ENCODE data around the gene MTAP. TPM values are rescaled to one million over a fixed set of nuclear protein-coding genes. Genes with fewer than 3 reads are reported as not detected.

MTAP gene
- polyA plus RNA-seq, 3 donors = 7.4 to 11.3 (median 7.8) TPM

GRCh38 chr9:21889673-21890072 lies 87.2 kb downstream of the MTAP start:
- no peaks in the 10 kb centered on the region for H3K4me1 Mint-ChIP-seq
- H3K9ac ChIP-seq (ENCODE audit: insufficient read depth, low read length, poor library complexity, severe bottlenecking) = no peak overlapping the region
- H3K79me2 ChIP-seq (ENCODE audit: insufficient read depth, low read length) = no peaks in the 10 kb centered on the region
- no peaks in the 10 kb centered on the region for H4K20me1 ChIP-seq (ENCODE audit: insufficient read depth, low read length)
- DNase-seq = no peak
- H3K4me3 ChIP-seq (replicated peaks in 1 of 3; ENCODE audit: low read depth in 2 of 3, low read length in 3 of 3) = no peak overlapping the region
- TF ChIP-seq CTCF (IDR thresholded peaks at IDR 0.05) = no peak
- H3K4me2 ChIP-seq (replicated peaks; ENCODE audit: extremely low read depth, low read length, poor library complexity, severe bottlenecking) = no peak overlapping the region
- WGBS (ENCODE audit: insufficient coverage) = 83% methylated on average over 1 of the region's 1 CpG
- peaks cover 12 to 15% of the 10 kb centered on the region in 2 donors for H3K9me3 ChIP-seq (replicated peaks in 1 of 2; ENCODE audit: control insufficient read depth in 1 of 2, insufficient read depth in 1 of 2, low read length in 2 of 2)
- peaks cover 19 to 49% (median 46%) of the 10 kb centered on the region in 7 donors for H3K9me3 Mint-ChIP-seq
- intact Hi-C loops (cut with micrococcal nuclease) = no loop called here
- H3K36me3 ChIP-seq (replicated peaks in 1 of 2; ENCODE audit: control insufficient read depth in 1 of 2, insufficient read depth in 2 of 2, low read length in 2 of 2) = peaks cover 2 to 22% of the 10 kb centered on the region in 2 donors
- no peaks in the 10 kb centered on the region for H3K27me3 Mint-ChIP-seq (ENCODE audit: low read depth in 3 of 3)
- peak overlapping the region in 1 of 7 donors; percentile 3 for H3K27ac Mint-ChIP-seq
- no peak overlapping the region for H3K4me3 Mint-ChIP-seq
- peaks cover 44 to 46% of the 10 kb centered on the region in 2 donors for H3K36me3 Mint-ChIP-seq
- H2AFZ ChIP-seq (ENCODE audit: insufficient read depth, low read depth, low read length, poor library complexity, severe bottlenecking) = no peak overlapping the region
- no peaks in the 10 kb centered on the region for H3K4me1 ChIP-seq (ENCODE audit: control insufficient read depth in 1 of 2, insufficient read depth in 2 of 2, low read length in 2 of 2)
- H3K27me3 ChIP-seq (ENCODE audit: control insufficient read depth in 2 of 2, insufficient read depth in 2 of 2, low read length in 2 of 2) = no peaks in the 10 kb centered on the region
- no peak overlapping the region for H3K27ac ChIP-seq (ENCODE audit: low read depth in 1 of 2, low read length in 2 of 2)

- no peak overlapping the region for H3K27ac ChIP-seq (ENCODE audit: low read depth in 1 of 2, low read length in 2 of 2)
- peaks cover 2 to 22% of the 10 kb centered on the region in 2 donors for H3K36me3 ChIP-seq (replicated peaks in 1 of 2; ENCODE audit: control insufficient read depth in 1 of 2, insufficient read depth in 2 of 2, low read length in 2 of 2)
- no peak overlapping the region for H3K4me3 ChIP-seq (replicated peaks in 1 of 3; ENCODE audit: low read depth in 2 of 3, low read length in 3 of 3)
- no peaks in the 10 kb centered on the region for H3K4me1 ChIP-seq (ENCODE audit: control insufficient read depth in 1 of 2, insufficient read depth in 2 of 2, low read length in 2 of 2)
- DNase-seq = no peak
- H3K9me3 ChIP-seq (replicated peaks in 1 of 2; ENCODE audit: control insufficient read depth in 1 of 2, insufficient read depth in 1 of 2, low read length in 2 of 2) = peaks cover 17 to 20% of the 10 kb centered on the region in 2 donors
- Mint-ChIP-seq H3K4me1 (no peaks in the 10 kb centered on the region), H3K27ac (no peak overlapping the region), H3K27me3 (ENCODE audit: low read depth in 3 of 3) (no peaks in the 10 kb centered on the region), H3K36me3 (peaks cover 41% of the 10 kb centered on the region in 2 donors), H3K4me3 (no peak overlapping the region), H3K9me3 (peaks cover 23 to 58% (median 54%) of the 10 kb centered on the region in 7 donors)
- H4K20me1 ChIP-seq (ENCODE audit: insufficient read depth, low read length) = no peaks in the 10 kb centered on the region
- no peaks in the 10 kb centered on the region for H3K27me3 ChIP-seq (ENCODE audit: control insufficient read depth in 2 of 2, insufficient read depth in 2 of 2, low read length in 2 of 2)
- WGBS (ENCODE audit: insufficient coverage) = 100% methylated on average over 4 of the region's 5 CpGs
- no peak overlapping the region for H3K4me2 ChIP-seq (replicated peaks; ENCODE audit: extremely low read depth, low read length, poor library complexity, severe bottlenecking)
- H3K9ac ChIP-seq (ENCODE audit: insufficient read depth, low read length, poor library complexity, severe bottlenecking) = no peak overlapping the region
- intact Hi-C loops (cut with micrococcal nuclease) = no loop called here
- H2AFZ ChIP-seq (ENCODE audit: insufficient read depth, low read depth, low read length, poor library complexity, severe bottlenecking) = no peak overlapping the region
- no peaks in the 10 kb centered on the region for H3K79me2 ChIP-seq (ENCODE audit: insufficient read depth, low read length)
- no peak for TF ChIP-seq CTCF (IDR thresholded peaks at IDR 0.05)
Measured at GRCh38 chr9:21890696-21891095, 88.3 kb downstream of the MTAP start.
